Activated CD4-positive, alpha-beta T cell treated with anti-CD3 and anti-CD28 coated beads, Interleukin-2, amount 50 U/mL, for 4 hours (primary cell): ENCODE measurements around the gene CARD11.
"Not testable (repeated sequence)": the region's sequence is repeated elsewhere in the genome, so short reads cannot be mapped to it uniquely, and the experiment has no call there.

ENCODE experiments used
- DNase-seq, 2 experiments: peaks; one replicate each; pipeline ENCODE4 v3.0.0-alpha.2; 2020

Gene CARD11

GRCh38 chr7:2922866-2923265 lies 120.8 kb downstream of the CARD11 start:
- DNase-seq, result no peak

GRCh38 chr7:2922348-2922691 lies 121.3 kb downstream of the CARD11 start:
- DNase-seq, result no peak

GRCh38 chr7:2921653-2922347 lies 121.9 kb downstream of the CARD11 start:
- no peak for DNase-seq

- DNase-seq, result no peak
Observed at GRCh38 chr7:2920956-2921652, 122.6 kb downstream of the CARD11 start.

GRCh38 chr7:2920480-2920879 lies 123.2 kb downstream of the CARD11 start:
- not testable (repeated sequence) for DNase-seq

- DNase-seq, result no peak
Observed at GRCh38 chr7:2920041-2920440, 123.6 kb downstream of the CARD11 start.

- DNase-seq, result no peak
Observed at GRCh38 chr7:2919256-2919655, 124.4 kb downstream of the CARD11 start.

GRCh38 chr7:2918406-2918805 lies 125.3 kb downstream of the CARD11 start:
- no peak for DNase-seq

- no peak for DNase-seq
Observed at GRCh38 chr7:2915023-2915422, 128.6 kb downstream of the CARD11 start.

GRCh38 chr7:2913760-2914387 lies 129.8 kb downstream of the CARD11 start:
- no peak for DNase-seq

- no peak for DNase-seq
Observed at GRCh38 chr7:2912684-2913439, 130.8 kb downstream of the CARD11 start.

GRCh38 chr7:2911466-2911865 lies 132.2 kb downstream of the CARD11 start:
- no peak for DNase-seq

GRCh38 chr7:2909471-2910039 lies 134.1 kb downstream of the CARD11 start:
- DNase-seq, result no peak

GRCh38 chr7:2909043-2909442 lies 134.6 kb downstream of the CARD11 start:
- DNase-seq, result no peak

GRCh38 chr7:2908103-2908683 lies 135.5 kb downstream of the CARD11 start:
- no peak for DNase-seq

- no peak for DNase-seq
Observed at GRCh38 chr7:2906197-2906931, 137.3 kb downstream of the CARD11 start.

GRCh38 chr7:2905500-2905899 lies 138.2 kb downstream of the CARD11 start:
- DNase-seq, result no peak

- DNase-seq, result no peak
Observed at GRCh38 chr7:2905027-2905426, 138.6 kb downstream of the CARD11 start.

- no peak for DNase-seq
Observed at GRCh38 chr7:2904202-2904601, 139.5 kb downstream of the CARD11 start.

- no peak for DNase-seq
Observed at GRCh38 chr7:2903682-2904162, 139.9 kb downstream of the CARD11 start.

GRCh38 chr7:2897023-2897422 lies 146.6 kb downstream of the CARD11 start:
- DNase-seq, result no peak

- no peak for DNase-seq
Observed at GRCh38 chr7:2896131-2896530, 147.5 kb downstream of the CARD11 start.
